Cortex of kidney (tissue), 1 donor: ENCODE results near the gene AGAP1.

Source experiments
- DNase-seq: peaks from one replicate; lab custom pipeline; 2025; lab: John Stamatoyannopoulos, UW

The AGAP1 gene

DNA sequence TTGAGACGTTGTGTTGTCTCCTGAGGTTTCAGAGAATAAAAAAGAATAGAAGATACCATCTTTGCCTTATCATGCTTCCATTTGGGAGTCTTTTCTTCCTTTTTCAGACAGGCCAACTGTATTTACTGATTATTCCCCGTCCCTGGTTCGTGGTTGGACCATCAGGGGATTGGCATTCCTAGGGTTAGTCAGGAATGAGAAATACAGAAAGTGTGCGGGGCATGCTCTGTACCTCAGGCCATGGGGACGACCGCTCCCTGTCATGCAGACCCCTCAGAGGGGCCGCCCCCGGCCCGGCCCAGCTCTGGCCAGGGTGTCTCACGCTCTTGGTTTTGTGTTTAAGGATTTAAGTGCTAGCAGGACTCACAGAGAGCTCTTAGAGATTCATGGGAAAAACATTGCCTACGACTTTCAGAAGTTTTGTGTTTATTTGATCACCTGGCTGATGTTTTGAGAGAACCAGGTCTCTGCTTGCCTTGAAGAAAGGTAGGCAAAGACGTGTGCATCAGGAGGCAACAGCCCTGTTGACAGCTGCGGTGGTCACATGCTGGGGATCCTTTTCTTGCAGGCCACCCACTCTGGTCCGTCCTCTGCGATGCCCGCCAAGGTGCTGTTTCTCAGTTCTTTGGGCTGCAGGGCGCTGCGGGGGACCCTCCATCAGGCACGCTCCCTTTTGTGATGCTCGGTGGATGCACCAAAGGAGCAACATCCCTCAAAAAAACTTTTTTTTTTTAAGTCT is 317.8 kb downstream of the AGAP1 start:
- DNase-seq, result no peak

- no peak for DNase-seq
Observed at GRCh38 chr2:235812185-235812665, 318.4 kb downstream of the AGAP1 start.

DNA sequence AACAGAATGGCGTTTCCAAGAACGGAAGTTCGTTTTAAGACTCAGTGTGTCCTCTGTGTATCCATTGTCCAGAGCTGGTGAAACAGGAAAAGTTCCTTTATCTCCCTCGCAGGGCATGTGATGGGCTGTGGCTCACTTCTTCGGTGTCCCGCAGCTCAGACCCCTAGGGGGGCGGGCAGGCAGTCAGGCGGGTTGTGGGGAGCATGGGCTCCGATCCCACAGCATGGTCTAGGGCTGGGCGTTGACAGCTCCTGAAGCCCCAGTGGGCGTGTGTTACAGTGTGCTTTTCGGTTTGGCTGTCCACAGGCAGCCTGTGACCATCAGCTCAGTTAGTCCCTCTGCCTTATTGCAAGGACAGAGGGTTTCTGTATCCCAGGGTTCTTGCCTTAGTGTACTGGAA is 319.6 kb downstream of the AGAP1 start:
- no peak for DNase-seq

GRCh38 chr2:235820571-235820970 is 326.7 kb downstream of the AGAP1 start:
- no peak for DNase-seq

- DNase-seq, result no peak
Observed at GRCh38 chr2:235824331-235824730, 330.5 kb downstream of the AGAP1 start.

GRCh38 chr2:235825946-235826345 is 332.1 kb downstream of the AGAP1 start:
- DNase-seq, result no peak

DNA sequence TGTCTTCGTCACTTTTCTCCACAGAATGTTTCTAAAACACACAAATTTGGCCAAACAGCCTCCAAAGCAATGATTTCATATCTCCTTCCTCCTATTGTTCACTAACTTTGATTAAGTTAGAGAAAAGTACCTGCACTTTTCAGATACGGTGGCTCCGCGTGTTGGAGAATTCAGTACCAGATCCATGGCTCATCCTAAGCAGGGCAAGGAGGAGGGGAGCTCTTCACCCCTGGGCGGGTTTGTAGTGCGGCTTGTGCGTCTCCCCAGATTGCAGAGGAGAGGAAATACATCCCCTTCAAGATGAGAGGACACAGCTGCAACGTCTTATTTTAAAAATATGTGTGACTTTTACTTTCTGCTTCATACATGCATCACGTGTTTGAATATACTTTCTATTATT is 333.0 kb downstream of the AGAP1 start:
- DNase-seq, result no peak

- no peak for DNase-seq
Observed at GRCh38 chr2:235827585-235827992, 333.7 kb downstream of the AGAP1 start.

DNA sequence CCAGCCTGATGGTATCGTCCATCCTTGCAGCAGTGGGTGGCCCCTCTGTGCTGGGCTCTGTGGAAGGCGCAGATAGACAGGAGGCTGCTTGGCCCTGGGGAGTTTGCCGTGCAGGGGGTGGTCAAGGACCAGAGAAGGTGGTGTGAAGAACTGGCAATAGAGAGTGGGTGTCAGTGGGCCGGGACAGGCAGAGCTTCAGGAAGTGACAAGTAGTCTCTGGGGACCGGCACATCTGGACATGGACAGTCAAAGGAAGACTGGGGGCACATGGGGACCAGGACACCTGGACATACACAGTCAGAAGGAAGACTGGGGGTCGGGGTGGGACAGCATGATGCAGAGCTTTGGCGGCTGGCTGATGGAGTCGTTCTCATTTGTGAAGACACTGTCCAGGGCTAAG is 335.9 kb downstream of the AGAP1 start:
- DNase-seq, result no peak

- no peak for DNase-seq
Observed at GRCh38 chr2:235831755-235832154, 337.9 kb downstream of the AGAP1 start.

DNA sequence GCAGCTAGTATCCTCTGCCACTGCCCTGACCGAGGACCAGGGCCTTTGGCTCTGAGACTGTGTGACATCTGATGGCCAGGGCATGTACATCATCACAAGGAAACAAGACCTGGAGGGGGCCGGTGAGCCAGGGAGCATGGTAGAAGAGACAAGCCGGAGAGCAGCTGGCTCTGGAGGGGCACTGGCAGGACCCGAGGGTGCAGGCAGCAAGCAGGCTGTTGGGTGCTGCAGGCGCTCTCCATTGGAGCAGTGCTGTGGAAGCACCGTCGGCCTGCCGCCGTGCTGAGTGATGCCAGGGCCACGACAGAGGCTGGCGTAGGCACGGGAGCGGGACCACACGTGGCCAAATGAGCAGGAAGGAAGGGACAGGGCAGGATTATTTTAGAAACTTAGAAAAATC is 339.1 kb downstream of the AGAP1 start:
- no peak for DNase-seq

GRCh38 chr2:235833971-235834620 is 340.3 kb downstream of the AGAP1 start:
- no peak for DNase-seq

GRCh38 chr2:235834781-235835180 is 340.9 kb downstream of the AGAP1 start:
- no peak for DNase-seq

GRCh38 chr2:235835810-235836209 is 342.0 kb downstream of the AGAP1 start:
- DNase-seq, result no peak

DNA sequence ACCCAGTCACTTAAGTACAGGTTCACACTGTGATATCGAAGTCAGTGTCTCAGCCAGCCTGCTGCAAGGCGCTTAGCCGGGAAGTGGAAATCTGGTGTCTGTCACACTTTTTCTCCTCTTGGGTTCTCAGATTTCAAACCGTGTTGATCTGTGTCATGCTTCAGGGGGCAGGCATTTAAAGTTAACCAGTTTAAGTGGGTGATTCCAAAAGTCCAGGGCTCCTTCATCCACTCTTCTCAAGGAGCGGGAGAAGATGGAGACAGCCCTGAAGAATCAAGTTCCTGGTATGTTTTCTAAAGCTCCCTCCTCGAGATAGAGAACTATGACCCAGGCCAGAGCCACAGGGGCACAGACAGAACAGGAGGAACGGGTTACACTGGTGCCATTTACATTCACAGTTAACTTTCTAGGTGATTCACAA is 342.7 kb downstream of the AGAP1 start:
- no peak for DNase-seq

DNA sequence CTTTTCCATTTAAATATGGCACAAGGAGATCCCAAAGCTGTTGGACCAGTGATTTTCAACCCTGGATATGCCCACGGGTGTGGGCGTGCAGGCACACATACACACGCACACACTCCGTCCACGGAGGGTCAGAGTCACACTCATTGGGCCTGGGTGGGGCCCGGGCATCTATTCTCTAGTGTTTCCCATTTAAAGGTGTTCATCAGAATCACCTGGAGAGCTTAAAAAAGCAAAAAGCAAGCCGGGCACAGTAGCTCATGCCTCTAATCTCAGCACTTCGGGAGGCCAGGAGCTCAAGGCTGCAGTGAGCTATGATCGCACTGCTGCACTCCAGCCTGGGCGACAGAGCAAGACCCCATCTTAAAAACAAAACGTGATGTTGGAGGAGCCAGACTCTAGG is 345.4 kb downstream of the AGAP1 start:
- no peak for DNase-seq

GRCh38 chr2:235839974-235840373 is 346.1 kb downstream of the AGAP1 start:
- no peak for DNase-seq

GRCh38 chr2:235841863-235842262 is 348.0 kb downstream of the AGAP1 start:
- no peak for DNase-seq

DNA sequence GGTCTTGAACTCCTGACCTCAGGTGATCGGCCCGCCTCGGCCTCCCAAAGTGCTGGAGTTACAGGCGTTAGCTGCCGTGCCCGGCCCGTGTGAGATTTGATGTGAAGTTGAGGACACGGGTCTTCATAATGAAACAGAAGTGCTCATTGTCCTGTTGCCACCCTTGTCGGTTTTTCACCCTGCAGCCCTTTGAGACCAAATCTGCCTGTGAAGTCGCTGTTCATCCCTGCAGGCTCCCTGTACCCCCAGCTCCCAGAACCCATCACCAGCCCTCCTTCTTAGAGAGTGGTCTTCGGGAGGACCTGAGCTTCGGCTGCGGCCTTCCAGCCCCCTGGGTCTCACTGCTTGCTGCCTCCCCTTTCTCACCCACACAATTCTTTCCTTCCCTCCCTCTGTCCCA is 349.1 kb downstream of the AGAP1 start:
- DNase-seq, result no peak

GRCh38 chr2:235843591-235844395 is 349.9 kb downstream of the AGAP1 start:
- no peak for DNase-seq

DNA sequence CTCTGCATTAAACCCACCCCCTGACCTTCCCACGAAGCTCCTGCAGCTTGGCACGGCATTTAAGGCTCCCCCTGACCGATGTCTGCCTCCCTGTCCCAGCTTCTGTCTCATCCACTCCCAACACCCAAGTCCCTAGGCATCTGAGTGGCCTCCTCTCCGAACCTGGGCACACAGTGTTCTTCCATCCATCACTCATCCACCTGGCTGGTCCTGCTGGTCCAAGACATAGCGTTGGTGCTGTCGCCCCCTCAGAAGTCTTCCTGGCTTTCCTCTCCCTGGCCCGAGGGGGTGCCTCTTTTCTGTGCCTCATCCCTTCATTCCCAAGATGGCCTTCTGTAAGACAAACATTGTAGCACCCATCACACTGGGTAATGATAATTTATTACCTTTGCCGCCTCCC is 350.7 kb downstream of the AGAP1 start:
- DNase-seq, result no peak

- no peak for DNase-seq
Observed at GRCh38 chr2:235845245-235845644, 351.4 kb downstream of the AGAP1 start.

DNA sequence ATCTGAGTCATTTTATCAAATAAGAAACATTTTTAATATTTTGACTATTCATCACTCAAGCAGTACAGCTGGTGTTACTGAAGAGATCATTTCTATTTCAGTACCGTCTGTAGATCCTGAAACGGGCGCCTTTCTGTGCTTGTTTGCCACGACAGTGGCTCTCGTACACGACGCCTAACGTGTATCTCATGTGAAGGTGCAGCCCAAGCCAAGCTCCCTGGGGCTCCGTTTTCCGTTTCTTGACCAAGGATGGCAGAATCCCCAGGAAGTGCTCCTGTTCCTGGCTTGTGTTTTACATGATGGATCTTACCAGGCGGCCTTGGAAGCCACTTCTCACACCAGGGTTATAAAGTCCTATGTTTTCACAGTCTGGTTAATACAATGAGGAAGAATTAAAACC is 353.7 kb downstream of the AGAP1 start:
- no peak for DNase-seq
